Activated naive CD4-positive, alpha-beta T cell treated with anti-CD3 and anti-CD28 coated beads, Interleukin-2, amount 50 U/mL, for 16 hours (primary cell): ENCODE data around the gene ARFGEF2.
"Not testable (repeated sequence)": the region's sequence is repeated elsewhere in the genome, so short reads cannot be mapped to it uniquely, and the experiment has no call there.

Experiments
- DNase-seq: peaks from one replicate; pipeline ENCODE4 v3.0.0-alpha.2; 2020

Gene ARFGEF2

DNA sequence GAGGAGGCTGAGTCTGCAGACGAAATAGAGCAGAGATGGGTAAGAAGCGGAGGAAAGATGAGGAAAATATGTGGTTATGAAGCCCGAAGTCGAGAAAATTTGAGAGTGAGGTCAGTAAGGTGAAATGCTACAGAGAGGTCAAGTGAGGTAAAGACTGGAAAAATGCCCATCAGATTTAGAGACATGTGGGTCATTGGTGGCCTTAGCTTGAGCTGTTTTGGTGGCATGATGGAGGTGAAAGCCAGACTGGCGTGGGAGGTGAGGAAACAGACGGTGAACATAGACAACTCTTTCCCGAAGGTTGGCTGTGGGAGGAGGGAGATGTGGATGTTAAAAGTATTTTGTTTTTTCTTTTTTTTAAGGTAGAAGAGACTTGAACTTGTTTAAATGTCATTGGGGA is 9.4 kb downstream of the ARFGEF2 start:
- DNase-seq: no peak

DNA sequence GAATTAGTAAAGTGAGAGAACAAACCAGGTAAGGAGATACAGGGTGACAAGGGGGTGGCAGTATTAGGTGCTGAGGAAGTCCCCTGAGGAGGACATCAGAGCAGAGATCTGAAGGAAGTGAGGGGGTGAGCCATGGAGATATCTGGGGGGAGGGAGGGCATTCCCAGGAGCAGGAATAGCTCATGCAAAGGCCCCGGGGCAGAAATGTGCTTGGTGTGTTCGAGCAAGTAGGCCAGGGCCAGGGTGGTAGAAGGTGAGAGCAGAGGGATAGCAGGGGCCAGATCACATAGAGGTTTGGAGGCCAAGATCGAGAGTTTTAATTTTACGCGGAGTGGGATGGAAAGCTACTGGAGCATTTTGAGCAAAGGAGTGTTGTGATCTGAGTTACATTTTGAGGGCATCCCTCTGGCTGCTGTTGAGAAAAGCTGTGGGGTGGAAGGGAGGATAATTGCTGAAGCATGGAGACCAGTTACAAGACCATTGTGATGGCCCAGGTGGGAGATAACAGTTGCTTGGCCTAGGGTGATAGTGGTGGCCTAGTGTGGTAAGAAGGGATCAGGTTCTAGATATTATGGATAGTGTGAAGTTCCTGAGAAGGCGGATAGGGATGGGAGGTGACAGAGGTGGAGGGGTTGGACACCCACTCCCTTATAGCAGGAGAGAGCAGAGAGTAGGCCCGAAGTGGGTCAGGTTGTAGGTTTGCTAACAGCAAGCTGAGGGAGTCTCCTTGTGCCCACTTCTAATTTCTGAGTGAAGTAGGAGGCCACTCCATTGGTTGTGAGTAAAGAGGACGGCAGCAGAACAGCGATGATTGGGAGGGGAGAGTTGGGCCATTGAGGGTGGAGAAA is 10.2 kb downstream of the ARFGEF2 start:
- no peak for DNase-seq

DNA sequence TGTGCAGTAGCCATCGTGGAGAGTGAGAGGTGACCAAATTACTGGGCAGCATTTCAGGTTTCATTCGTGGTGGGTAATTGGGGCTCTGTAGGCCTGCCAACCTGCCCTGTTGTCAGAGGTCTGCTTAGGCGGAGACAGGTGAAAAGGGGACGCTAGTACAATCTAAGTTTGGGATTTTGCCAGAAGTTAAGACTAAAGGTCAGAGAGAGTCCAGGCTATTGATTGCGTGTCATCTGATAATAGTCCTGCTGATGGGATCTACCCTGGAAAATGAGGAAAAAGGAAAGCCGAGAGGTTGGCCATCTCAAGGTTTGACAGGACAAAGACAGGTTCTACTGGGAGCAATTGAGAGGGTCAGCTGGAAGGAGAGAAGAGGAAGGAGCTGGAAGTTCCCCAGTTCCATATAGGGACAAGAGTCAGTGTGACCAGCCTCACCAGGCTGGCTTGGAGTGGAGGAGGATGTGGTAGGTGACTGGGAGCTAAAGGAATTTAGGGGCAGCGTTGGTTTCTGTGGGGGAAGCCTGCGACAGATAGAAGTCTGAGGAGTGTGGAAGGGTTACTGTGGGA is 10.9 kb downstream of the ARFGEF2 start:
- DNase-seq: no peak

DNA sequence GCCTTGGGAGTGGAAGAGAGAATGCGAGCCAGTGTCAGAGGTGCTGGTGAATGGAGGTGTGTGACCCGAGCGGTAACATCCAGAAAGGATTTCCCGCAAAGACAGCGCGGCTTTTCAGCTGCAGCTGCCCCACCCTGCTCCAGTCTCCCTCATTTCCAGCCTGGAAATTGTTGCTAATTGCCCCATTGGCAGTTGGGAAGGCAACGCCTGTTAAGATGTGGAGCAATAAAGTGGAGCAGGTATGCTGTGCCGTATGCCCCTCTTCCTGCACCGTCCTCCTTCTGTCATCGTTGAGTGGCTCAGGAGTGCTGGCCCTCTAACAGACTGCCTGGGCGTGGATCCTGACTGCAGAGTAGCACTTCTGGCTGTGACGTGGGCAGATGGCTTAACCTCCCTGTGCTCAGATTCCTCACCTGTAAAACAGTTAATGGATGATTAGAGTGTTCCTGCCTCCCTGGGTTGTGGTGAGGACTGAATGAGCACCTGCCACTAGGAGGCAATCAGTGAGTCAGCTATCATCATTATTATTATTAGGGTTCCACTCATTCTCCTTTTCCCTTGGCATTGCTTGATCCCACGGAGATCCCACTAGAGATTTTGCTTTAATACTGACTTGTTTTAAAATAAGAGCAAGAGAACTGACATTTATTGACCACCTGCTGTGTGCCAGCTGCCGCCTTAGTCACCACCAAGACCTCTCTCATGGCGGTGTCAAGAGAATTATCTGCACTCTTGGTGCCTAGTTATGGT is 11.7 kb downstream of the ARFGEF2 start:
- no peak for DNase-seq

DNA sequence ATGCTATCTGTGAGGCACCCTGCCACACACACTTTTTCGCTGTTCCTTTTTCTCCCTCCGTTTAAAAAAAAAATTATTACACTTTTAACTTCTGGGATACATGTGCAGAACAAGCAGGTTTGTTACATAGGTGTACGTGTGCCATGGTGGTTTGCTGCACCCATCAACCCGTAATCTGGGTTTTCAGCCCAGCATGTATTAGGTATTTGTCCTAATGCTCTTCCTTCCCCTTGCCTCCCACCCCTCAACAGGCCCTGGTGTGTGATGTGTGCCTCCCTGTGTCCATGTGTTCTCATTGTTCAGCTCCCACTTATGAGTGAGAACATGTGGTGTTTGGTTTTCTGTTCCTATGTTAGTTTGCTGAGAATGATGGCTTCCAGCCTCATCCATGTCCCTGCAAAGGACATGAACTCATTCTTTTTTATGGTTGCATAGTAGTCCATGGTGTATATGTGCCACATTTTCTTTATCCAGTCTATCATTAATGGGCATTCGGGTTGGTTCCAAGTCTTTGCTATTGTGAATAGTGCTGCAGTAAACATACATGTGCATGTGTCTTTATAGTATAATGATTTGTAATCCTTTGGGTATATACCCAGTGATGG is 12.9 kb downstream of the ARFGEF2 start:
- not testable (repeated sequence) for DNase-seq

DNA sequence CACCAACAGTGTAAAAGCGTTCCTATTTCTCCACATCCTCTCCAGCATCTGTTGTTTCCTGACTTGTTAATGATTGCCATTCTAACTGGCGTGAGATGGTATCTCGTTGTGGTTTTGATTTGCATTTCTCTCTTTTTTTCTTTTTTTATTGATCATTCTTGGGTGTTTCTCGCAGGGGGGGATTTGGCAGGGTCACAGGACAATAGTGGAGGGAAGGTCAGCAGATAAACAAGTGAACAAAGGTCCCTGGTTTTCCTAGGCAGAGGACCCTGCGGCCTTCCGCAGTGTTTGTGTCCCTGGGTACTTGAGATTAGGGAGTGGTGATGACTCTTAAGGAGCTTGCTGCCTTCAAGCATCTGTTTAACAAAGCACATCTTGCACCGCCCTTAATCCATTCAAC is 13.5 kb downstream of the ARFGEF2 start:
- DNase-seq: not testable (repeated sequence)

DNA sequence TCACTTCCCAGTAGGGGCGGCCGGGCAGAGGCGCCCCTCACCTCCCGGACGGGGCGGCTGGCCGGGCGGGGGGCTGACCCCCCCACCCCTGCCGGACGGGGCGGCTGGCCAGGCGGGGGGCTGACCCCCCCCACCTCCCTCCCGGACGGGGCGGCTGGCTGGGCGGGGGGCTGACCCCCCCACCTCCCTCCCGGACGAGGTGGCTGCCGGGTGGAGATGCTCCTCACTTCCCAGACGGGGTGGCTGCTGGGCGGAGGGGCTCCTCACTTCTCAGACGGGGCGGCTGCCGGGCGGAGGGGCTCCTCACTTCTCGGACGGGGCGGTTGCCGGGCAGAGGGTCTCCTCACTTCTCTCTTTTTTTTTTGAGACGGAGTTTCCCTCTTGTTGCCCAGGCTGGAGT is 14.7 kb downstream of the ARFGEF2 start:
- DNase-seq: not testable (repeated sequence)

DNA sequence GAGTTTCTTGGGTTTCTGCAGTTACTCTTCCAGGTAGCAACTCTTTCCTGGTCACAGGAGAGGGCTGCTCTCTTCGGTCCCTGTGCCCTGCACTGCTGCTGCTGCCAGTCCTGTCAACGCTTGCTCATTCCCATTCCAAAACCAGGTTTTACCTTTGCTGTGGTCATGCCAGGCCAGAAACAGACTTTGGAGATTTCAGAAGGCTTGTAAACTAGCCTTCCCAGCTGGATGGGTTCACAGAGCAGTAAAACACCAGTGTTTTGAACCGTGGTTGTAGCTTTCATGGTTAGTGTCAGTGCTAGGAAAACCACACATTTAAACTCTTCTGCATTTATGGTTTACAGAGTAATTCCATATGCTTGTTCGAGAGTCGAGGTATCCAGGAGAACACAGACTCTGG is 16.2 kb downstream of the ARFGEF2 start:
- DNase-seq: no peak

DNA sequence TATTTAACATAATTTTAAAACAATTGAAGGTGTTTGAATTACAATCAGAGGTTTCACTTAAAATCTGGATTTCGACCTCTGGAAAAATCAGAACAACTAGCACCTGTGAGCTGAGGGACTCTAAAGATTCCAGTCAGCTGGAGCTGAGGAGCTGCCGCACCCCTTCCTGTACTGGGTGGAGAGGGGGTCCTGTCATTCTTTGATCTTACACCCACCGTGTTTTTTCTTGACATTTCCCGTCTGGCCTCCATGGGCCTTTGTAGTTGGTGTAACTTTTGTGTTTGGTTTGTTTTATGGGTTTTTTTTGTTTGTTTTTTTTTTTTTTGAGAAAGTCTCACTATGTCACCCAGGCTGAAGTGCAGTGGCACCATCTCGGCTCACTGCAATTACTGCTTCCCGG is 17.2 kb downstream of the ARFGEF2 start:
- DNase-seq: no peak

DNA sequence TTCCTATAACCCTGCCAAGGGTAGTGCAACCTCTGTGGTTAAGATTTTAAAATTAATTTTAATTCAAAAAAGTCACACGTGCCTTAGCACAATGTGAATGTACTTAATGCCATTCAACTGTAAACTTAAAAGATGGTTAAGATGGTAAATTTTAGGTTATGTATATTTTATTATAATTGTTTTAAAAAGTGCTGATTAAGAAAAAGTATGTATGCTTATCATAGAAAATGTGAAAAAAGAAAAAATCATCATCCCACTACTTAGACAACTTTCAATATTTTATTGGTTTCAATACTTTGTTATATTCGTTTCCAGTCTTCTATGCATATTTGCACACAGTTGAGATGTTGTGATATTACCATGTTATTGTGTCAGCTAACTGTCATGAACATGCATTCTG is 18.7 kb downstream of the ARFGEF2 start:
- no peak for DNase-seq

DNA sequence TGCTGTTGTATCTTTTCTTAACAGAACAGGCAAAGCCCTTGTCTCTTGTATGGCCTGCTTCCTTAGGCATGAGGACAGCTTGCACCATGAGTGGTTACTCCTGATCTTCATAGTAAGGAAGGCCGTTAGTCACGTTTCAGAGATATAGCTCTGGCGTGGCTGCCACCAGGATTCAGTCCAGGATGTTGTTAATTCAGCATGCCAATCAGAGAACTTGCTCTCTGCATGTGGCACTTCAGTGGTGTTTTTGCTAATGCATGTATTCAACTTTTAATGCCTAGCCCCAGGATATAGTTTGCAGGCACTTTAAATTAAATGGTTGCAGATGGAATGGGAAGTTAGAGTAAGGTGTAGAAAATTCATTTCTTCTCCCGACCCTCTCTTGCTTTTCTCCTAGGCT is 20.0 kb downstream of the ARFGEF2 start:
- no peak for DNase-seq

DNA sequence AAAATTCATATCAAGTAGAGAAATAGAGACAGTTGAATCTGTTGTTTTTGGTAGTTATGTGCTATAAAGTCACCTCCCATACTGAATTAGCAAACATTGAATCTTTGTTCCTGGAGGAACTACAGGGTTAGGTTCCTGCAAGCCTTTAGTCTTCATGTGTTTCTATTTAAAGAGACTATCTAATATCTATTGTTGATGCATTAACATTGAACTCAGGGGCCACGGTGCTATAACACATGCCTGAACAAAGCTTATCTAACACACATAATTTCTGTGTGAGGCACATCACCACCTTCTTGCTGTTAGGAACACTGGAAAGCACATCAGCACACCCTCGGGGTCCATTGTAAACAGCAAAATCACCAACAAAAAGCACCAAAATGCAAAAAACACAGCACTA is 21.2 kb downstream of the ARFGEF2 start:
- DNase-seq: no peak

DNA sequence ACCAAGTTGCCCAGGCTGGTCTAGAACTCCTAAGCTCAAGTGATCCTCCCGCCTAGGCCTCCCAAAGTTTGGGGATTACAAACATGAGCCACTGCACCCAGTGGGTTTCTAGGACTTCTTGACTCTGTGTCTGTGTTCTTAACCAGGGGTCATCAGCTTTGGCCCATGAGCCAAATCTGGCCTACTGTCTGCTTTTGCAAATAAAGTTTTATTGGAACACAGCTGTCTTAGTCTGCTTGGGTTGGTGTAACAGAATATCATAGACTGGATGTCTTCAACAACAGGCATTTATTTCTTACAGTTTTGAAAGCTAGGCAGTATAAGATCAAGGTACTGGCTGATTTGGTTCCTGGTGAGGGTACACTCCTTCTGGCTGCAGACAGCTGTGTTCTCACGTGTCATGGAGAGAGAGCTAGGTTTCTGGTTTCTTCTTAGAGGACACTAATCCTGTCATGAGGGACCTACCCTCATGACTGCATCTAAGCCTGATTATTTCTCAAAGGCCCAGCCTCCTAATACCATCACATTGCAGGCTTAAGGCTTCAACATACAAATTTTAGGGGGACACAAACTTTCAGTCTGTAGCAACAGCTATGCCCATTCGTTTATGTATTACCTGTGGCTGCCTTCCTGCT is 23.3 kb downstream of the ARFGEF2 start:
- DNase-seq: no peak

DNA sequence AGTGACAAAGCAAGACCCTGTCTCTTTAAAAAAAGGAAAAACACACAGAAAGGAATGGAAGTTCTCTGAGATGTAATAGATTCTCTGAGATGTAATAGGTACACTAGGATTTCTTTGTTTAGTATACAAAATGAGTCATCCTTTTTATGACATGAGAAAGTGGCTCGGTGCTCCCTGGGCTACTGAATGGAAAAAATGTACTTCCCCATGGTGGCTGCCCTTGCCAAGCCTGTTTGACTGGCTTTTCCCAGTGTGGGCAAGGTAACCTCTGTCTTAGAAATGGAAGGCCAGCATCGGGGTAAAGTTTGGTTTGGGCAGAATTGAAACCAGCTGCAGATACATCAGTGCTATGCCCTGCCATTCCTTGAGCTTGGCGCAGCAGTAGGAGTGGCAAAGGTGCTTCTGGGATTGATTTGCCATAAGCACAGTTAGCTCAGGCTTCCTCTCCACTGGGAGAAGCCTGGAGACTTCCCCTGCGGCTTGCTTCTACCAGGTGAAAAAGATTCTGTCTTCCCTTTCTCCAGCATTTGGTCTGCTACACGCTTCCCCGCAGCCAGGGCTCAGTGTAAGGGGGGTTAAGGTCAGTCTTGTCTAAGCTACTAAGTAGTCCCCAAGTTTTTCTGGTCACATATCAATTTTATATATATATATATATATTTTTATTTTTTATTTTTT is 24.5 kb downstream of the ARFGEF2 start:
- DNase-seq: no peak

DNA sequence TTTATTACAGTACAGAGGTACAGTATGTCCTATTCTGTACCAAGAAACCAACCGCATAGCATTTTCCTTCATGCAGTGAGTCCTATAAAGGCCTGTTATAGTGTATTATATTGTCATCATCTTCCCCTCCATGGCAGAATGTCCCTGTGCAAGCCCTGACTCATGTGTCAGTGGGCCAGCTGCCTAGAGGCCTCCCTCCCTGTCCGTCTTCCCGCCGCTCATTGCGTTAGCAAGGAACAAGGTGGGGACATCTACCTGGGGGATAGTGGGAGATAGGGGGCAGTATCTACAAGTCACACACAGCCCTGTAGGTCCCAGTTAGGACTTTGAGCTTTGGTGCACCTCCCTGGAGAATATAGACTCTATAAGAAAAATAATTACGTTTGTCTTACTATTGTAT is 27.1 kb downstream of the ARFGEF2 start:
- DNase-seq: no peak

DNA sequence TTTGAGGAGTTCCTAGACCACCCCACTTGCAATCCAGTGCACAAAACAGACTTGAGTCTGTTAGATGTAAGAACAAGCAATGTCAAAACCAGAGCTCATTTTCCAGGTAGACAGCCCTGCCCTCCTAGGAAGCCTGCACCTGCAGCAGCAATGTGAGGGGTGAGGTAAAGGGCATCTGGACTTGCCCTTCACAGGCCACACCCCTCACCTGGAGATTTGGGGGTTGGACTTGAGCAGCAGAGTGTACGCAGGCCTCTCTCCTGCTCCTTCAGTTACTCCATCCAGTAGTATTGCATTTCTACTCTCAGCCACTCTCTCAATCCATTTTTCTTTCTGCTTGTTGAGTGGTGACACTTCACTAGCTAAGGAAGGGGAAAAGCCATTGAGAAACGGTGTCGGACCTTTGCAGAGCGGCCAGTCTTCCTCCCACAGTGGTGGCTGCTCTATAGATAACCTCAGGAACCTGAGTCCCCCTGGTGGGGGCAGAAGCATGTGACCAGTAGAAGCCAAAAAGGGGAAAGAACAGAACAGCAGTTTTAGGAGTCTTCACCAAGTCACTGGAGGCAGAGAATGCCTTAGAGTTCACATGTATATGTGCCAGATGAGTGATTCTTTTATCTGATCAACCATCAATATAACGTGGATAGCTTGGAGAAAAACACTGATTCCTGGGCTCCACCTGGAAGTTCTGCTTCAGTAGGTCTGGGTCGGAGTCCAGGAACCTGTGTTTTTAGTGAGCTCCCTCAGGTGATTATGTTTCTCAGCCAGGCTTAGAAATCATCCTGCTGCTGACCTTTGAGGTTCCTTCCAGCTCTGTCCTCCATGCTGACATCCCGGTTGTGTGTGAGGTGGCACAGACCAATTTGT is 28.0 kb downstream of the ARFGEF2 start:
- DNase-seq: no peak

DNA sequence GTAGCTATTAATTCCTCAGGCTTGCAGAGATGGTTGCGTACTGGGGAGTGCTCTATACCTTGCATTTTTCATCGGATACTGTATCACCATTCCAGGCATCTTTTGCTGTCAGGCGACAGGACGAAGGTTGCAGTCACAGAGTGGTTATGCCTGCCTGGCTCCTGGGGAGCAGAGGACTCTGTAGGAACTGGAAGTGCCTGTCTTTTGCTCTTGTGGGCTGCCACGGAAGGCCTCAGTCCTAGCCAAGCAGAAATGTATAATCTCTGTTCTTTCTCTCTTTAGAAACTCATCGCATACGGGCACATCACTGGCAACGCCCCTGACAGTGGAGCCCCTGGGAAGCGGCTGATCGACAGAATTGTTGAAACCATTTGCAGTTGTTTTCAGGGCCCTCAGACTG is 29.5 kb downstream of the ARFGEF2 start:
- DNase-seq: no peak

DNA sequence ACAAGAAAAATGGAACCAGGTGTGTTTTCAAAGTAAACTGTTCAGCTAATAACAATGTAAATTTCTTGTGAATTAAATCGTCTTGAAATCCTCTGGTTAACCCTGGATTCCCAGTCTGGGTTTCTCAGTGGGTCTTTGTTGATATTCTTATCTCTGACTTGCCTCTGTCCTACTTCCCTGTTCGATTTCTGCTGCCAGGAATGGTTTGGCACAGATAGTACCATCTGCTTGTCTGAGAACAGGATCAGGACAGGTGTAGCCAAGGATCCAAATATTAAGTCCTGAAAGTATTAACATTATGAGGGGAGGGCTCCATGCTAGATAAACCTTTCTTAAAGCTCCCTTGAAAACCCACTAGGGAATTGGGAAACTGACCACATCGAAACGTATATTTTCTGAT is 30.1 kb downstream of the ARFGEF2 start:
- DNase-seq: no peak

DNA sequence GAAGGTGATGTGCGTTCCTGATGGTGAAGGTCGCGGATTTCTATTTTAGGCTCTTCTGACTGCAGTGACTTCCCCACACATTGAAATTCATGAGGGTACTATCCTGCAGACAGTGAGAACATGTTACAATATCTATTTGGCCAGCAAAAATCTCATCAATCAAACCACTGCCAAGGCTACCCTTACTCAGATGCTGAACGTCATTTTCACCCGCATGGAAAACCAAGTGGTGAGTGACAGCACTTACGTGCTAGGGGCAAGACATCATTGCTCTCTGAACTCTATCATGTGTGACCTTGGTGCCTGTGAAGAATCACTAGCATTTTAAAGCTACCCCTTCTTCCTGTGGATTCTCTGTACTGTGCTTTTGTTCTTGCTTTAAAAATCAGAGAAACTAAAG is 31.1 kb downstream of the ARFGEF2 start:
- DNase-seq: no peak

DNA sequence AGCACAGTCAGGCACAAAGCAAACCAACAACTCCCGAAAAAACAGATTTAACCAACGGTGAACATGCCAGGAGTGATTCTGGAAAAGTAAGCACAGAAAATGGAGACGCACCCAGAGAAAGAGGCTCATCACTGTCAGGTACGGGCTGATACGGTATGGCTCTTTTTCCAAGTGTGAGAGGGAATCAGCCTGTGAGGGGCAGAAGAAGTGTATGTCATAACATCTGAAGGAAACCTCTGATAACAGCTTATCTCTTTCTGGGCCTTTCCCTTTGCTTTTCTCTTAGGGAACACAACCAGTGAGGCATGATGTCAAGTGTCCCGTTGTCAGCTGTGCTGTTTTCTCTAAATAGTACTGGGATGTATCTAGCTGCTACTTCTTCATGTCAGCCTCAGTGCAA is 32.1 kb downstream of the ARFGEF2 start:
- no peak for DNase-seq

DNA sequence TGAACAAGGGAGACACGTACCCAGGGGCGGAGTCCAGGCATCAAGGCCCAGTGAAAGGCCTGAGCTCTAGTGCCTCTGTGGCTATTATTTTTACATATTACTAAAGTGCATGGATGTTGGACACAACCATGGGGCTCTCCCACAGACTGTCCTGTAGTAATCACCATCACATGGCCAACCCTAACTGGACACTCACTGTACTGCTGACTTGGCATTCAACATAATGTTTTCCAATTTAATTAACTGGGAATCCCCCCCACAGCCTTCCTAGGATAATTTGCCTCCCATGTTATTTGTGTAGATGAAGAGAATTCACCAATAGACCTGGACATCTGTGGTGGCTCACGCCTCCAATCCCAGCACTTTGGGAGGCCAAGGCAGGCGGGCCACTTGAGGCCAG is 34.5 kb downstream of the ARFGEF2 start:
- DNase-seq: no peak

DNA sequence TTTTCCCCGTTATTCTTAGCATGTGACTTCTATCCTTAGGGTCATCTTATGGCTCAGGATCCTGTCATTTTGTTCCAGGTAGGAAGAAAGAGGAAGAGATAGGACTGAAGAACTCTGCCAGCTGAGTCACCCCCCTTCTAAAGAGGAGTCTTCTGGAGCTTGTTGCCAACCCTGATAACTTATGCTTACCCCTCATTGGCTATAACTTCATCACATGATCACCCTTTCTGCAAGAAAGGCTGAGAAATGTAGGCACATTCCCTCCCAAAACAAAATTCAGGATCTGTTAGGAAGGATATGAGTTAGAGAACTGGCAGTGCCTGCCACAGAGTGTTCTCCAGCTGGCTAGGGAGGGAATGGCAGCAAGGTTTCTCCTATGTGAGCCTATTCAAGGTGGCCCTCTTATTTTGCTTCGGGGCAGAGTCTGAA is 35.6 kb downstream of the ARFGEF2 start:
- no peak for DNase-seq
